Gastrocnemius medialis (tissue), 4 donors: ENCODE results near the gene ZIC5.

Experiments
- CTCF ChIP-seq, 5 experiments: fragments of 450-650 bp in 3 of 5; fragments of 200-600 bp in 2 of 5; sonication (generic) in 2 of 5; IDR thresholded peaks in 4 of 5; conservative IDR thresholded peaks in 1 of 5; 1 replicate in 4 of 5; 2 replicates in 1 of 5; pipeline ENCODE4 v1.5.1; 2016 to 2019; ENCODE audit warnings: antibody characterized with exemption in 5 of 5, mild to moderate bottlenecking in 3 of 5, moderate library complexity in 3 of 5
- POLR2A ChIP-seq, 2 donors: fragments of 450-650 bp; IDR thresholded peaks; one replicate each; pipeline ENCODE4 v1.6.1; 2017; ENCODE audit warnings: antibody characterized with exemption in 2 of 2, mild to moderate bottlenecking in 2 of 2, moderate library complexity in 2 of 2

GRCh38 chr13:99992949-99993351, 21.4 kb upstream of the ZIC5 start:
- no peak for TF ChIP-seq CTCF (IDR thresholded peaks at IDR 0.05 in 4 of 5, conservative IDR thresholded peaks at IDR 0.05 in 1 of 5)
- no peak for TF ChIP-seq POLR2A (IDR thresholded peaks at IDR 0.05)
